Pancreas (tissue), 10 donors: Measurements from ENCODE around the gene NXPE3. TPM values are rescaled to one million over a fixed set of nuclear protein-coding genes. Genes with fewer than 3 reads are reported as not detected.

Source experiments
- ATAC-seq, 4 donors: fragments of 200-7000 bp; cut with Tn5 transposase; one replicate each; pipeline versions ENCODE4 v1.8.0 to v1.9.1; 2020; ENCODE audit warnings: mild to moderate bottlenecking in 4 of 4, moderate library complexity in 4 of 4
- DNase-seq, 6 donors: peaks; one replicate each; pipeline ENCODE4 v3.0.0-alpha.2; 2020
- FAIRE-seq: peaks from 2 replicates; lab custom pipeline; 2012; peaks lifted over from hg19 to GRCh38; lab: Jason Lieb, UNC
- H3K27ac ChIP-seq, 4 donors: fragments of 200-600 bp; sonication (generic); 1 replicate in 3 of 4; 2 replicates in 1 of 4; pipeline versions ENCODE4 v1.5.0 to v1.8.0; 2020
- H3K27me3 ChIP-seq, 4 donors: fragments of 200-600 bp; one replicate each; pipeline ENCODE4 v1.8.0; 2021
- H3K36me3 ChIP-seq, 3 donors: fragments of 200-600 bp; sonication (generic) in 1 of 3; one replicate each; pipeline versions ENCODE4 v1.5.0 to v1.8.0; 2020 to 2021
- H3K4me1 ChIP-seq, 3 donors: fragments of 200-600 bp; one replicate each; pipeline ENCODE4 v1.8.0; 2021
- H3K4me3 ChIP-seq, 4 donors: fragments of 200-600 bp; sonication (generic) in 2 of 4; one replicate each; pipeline versions ENCODE4 v1.5.0 to v1.8.0; 2020 to 2021
- H3K9me3 ChIP-seq, 4 donors: fragments of 200-600 bp; one replicate each; pipeline ENCODE4 v1.8.0; 2021
- WGBS, 2 donors: extraction: QIAGEN DNeasy Blood & Tissue Kit; methylation state at CpG; one replicate each; pipeline ENCODE4 v1.1.7; 2013; 5-methylcytosine and 5-hydroxymethylcytosine counted together
- intact Hi-C, 3 donors: fragments of 100-400 bp; cut with DNase I; formaldehyde crosslinking; loops; one replicate each; pipeline versions ENCODE4 v1.11.1 to v1.14.2; 2022
- polyA plus RNA-seq, 2 donors: library from polyadenylated mRNA; stranded (reverse); fragments of 200-250 nt; gene quantifications; one replicate each; pipeline ENCODE4 v1.2.3, GENCODE V29; 2013
- total RNA-seq, 6 donors: library from RNA; stranded (reverse); fragmentation: NEBNext Ultra II Directional in 4 of 6; extraction: Animal tissue kit (Norgen Biotek cat#: 25700) in 4 of 6; gene quantifications; one replicate each; pipeline versions ENCODE4 v1.2.1 to v1.2.4, GENCODE V29; 2021 to 2023
- TF ChIP-seq, protein P1 (sequence below), 4 donors: fragments of 200-600 bp; sonication (generic) in 3 of 4; IDR thresholded peaks; one replicate each; pipeline versions ENCODE4 v1.5.0 to v1.8.0; 2021; ENCODE audit warnings: antibody characterized with exemption in 4 of 4
- donor health status: healthy with polysubstance abuse.
- donor health status: DM: no; HTN: no; CAD: no; lungs with moderate emphysema.
- donor health status: DM: no; HTN: no; CAD: no.
- donor health status: control.
- donor health status: control.
- donor health status: Bipolar disorder and iron deficiency.
- donor health status: DM: yes; HTN: yes; CAD: no.
- donor health status: DM: no; HTN: no; CAD: no.
- donor health status: DM: no; HTN: no; CAD: no.
- donor health status: DM: yes; HTN: yes; CAD: no.

Gene NXPE3
- total and polyA plus RNA-seq, 8 donors, result 1.4 to 4.3 (median 2.4) TPM

DNA sequence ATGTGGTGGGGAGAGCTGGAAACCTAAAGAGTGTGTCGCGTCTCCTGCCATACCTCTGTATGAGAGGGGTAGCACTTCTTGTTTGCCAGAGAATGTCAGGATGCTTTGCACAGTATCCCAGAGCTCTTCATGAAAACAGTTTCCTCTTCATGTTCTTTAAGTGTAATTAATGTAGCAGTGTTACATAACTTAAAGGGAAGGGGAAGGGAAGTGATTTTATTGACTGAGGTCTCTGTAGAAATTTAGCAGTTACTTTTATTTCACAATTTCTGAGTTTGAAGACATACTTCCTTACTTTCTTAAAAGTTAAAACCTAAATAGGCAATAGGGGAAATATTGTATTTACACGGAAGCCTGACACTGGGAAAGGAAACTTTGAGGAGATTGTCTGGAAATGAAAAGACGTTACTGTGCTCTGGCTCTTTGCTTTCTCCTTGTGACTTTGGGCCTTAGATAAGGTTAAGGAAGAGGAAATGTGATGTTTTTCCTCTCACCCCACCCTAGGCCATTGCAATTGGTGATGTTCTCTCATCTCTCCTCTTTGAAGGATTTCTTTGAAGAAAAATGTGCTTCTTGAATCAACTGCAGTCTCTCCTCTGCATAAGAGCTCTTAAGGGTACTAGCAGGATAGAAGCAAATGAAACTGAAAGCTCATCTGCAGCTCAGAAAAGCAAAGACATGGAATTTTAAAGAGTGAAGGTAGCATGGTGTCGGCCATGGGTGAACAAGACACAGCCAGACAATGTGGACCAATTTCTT, 6.0 kb downstream of the NXPE3 start:
- intact Hi-C loops, result no loop called here
- no peaks in the 10 kb centered on the region for H3K27me3 ChIP-seq
- no peaks in the 10 kb centered on the region for H3K4me1 ChIP-seq
- 88 to 91% methylated on average over 5 of the region's 5 CpGs for WGBS, 2 donors
- no peak for DNase-seq
- H3K4me3 ChIP-seq, result no peak overlapping the region
- no peak for ATAC-seq
- FAIRE-seq, result no peak
- no peak overlapping the region for H3K27ac ChIP-seq
- TF ChIP-seq, protein P1, sequence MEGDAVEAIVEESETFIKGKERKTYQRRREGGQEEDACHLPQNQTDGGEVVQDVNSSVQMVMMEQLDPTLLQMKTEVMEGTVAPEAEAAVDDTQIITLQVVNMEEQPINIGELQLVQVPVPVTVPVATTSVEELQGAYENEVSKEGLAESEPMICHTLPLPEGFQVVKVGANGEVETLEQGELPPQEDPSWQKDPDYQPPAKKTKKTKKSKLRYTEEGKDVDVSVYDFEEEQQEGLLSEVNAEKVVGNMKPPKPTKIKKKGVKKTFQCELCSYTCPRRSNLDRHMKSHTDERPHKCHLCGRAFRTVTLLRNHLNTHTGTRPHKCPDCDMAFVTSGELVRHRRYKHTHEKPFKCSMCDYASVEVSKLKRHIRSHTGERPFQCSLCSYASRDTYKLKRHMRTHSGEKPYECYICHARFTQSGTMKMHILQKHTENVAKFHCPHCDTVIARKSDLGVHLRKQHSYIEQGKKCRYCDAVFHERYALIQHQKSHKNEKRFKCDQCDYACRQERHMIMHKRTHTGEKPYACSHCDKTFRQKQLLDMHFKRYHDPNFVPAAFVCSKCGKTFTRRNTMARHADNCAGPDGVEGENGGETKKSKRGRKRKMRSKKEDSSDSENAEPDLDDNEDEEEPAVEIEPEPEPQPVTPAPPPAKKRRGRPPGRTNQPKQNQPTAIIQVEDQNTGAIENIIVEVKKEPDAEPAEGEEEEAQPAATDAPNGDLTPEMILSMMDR (IDR thresholded peaks at IDR 0.05), result no peak
- H3K36me3 ChIP-seq, result peaks cover 0 to 3% (median 0%) of the 10 kb centered on the region in 3 donors
- no peaks in the 10 kb centered on the region for H3K9me3 ChIP-seq

DNA sequence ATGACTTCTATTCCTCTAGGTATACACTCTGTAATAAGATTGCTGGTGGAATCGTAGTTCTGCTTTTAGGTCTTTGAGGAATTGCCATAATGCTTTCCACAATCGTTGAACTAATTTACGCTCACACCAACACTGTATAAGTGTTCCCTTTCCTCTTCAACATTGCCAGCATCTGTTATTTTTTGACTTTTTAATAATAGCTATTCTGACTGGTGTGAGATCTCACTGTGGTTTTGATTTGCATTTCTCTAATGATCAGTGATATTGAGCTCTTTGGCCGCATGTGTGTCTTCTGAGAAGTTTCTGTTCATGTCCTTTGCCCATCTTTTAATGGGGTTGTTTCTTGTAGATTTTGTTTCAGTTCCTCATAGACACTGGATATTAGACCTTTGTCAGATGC, 12.8 kb downstream of the NXPE3 start:
- no peak overlapping the region for H3K4me3 ChIP-seq
- FAIRE-seq (no peak), DNase-seq (no peak), ATAC-seq (no peak)
- WGBS, 2 donors, result 90 to 98% methylated on average over 4 of the region's 4 CpGs
- H3K4me1 ChIP-seq, result no peaks in the 10 kb centered on the region
- no peaks in the 10 kb centered on the region for H3K36me3 ChIP-seq
- H3K27me3 ChIP-seq, result no peaks in the 10 kb centered on the region
- intact Hi-C loops, result no loop called here
- no peaks in the 10 kb centered on the region for H3K9me3 ChIP-seq
- TF ChIP-seq, protein P1 (IDR thresholded peaks at IDR 0.05), result no peak
- no peak overlapping the region for H3K27ac ChIP-seq

DNA sequence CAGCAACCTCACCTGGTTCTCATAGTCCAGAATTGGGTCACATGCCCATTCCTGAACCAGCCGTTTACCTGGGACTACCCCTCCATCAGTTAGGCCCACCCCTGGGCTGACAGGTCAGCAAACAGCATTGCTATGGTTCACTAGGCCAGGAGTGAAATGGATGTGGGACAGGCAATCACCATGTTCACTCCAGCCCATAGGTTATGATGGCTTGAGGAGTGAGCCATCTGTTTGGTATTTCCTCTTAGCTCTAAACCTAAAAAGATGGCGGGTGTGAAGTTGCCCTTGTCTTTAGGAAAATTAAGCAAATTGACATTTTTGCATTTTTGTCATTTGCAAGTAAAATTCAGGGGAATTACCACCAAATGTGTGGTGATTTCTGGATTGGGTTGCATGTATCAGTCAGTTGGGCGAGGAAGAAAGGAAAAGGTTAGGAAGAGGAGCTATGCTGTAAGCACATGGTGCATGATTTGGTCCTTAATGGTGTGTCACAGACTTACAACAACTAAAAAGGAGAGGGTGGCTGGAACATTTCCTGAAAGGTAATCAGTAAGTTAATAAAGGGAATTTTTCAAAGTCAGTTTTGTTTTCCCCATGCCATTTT, 17.2 kb downstream of the NXPE3 start:
- Histone ChIP-seq H3K4me1 (no peaks in the 10 kb centered on the region), H3K4me3 (no peak overlapping the region), H3K36me3 (no peaks in the 10 kb centered on the region), H3K27ac (no peak overlapping the region), H3K27me3 (no peaks in the 10 kb centered on the region), H3K9me3 (no peaks in the 10 kb centered on the region)
- 88 to 95% methylated on average over 3 of the region's 3 CpGs for WGBS, 2 donors
- no peak for ATAC-seq
- TF ChIP-seq, protein P1 (IDR thresholded peaks at IDR 0.05), result no peak
- FAIRE-seq, result no peak
- intact Hi-C loops, result no loop called here
- DNase-seq, result no peak

DNA sequence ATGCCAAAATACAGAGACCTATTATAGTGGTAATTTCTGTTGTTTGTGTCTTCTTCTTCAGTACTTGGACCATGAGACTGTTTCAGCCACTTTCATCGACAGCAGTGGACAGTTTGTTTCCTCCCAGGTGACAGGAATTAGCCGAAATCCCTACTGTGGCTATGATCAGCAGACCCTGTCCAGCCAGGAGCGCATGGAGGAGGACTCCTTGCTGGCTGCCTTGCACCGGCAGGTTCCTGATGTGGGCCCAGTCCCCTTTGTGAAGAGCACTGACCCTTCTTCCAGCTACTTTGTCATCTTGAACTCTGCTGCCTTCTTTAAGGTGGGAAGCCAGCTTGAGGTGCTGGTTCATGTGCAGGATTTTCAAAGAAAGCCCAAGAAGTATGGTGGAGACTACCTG, 22.2 kb downstream of the NXPE3 start:
- H3K9me3 ChIP-seq, result no peaks in the 10 kb centered on the region
- 89 to 95% methylated on average over 4 of the region's 4 CpGs for WGBS, 2 donors
- intact Hi-C loops, result loop anchor here in 1 of 3 donors (5.0 to 10.0 kb wide), 2 partner anchors 426 to 734 kb away; no protein-coding TSS in a partner anchor
- no peak for ATAC-seq
- H3K4me3 ChIP-seq, result no peak overlapping the region
- no peaks in the 10 kb centered on the region for H3K27me3 ChIP-seq
- H3K27ac ChIP-seq, result no peak overlapping the region
- TF ChIP-seq, protein P1 (IDR thresholded peaks at IDR 0.05), result no peak
- no peak for DNase-seq
- no peak for FAIRE-seq
- no peaks in the 10 kb centered on the region for H3K36me3 ChIP-seq
- no peaks in the 10 kb centered on the region for H3K4me1 ChIP-seq

DNA sequence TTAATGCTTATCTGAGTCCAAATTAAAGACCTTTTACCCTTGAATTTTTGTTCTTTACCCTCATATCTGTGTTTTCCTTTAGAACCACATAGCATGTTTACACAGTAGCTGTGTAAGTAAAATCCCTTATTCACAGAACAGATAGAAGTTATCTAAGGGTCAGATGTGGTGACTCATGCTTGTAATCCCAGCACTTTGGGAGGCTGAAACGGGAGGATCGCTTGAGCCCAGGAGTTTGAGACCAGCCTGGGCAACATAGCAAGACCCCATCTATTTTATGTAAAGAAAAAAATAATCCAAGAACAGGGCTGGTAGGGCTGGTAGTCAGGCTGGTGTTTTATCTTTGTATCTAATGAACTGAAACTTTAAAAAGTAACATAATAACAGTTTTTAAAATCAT, 23.2 kb downstream of the NXPE3 start:
- DNase-seq, result no peak
- no peak for ATAC-seq
- H3K9me3 ChIP-seq, result no peaks in the 10 kb centered on the region
- no peaks in the 10 kb centered on the region for H3K4me1 ChIP-seq
- no peak for FAIRE-seq
- no peak overlapping the region for H3K27ac ChIP-seq
- no peaks in the 10 kb centered on the region for H3K36me3 ChIP-seq
- no peak overlapping the region for H3K4me3 ChIP-seq
- intact Hi-C loops, result loop anchor here in 1 of 3 donors (5.0 to 10.0 kb wide), 2 partner anchors 425 to 733 kb away; no protein-coding TSS in a partner anchor
- H3K27me3 ChIP-seq, result no peaks in the 10 kb centered on the region
- TF ChIP-seq, protein P1 (IDR thresholded peaks at IDR 0.05), result no peak
- 45 to 48% methylated on average over 2 of the region's 2 CpGs for WGBS, 2 donors
